SK-N-SH treated with all-trans-retinoic acid at 6 μM for 48 hours (cell line): ENCODE results near the gene CAVIN2.

Experiments used
- ATAC-seq: fragments of 200-7000 bp; cut with Tn5 transposase; 3 replicates; pipeline ENCODE4 v1.9.1; 2020; ENCODE audit warnings: mild to moderate bottlenecking, moderate library complexity
- ARNTL ChIP-seq: fragments of 450-650 bp; formaldehyde crosslinking; IDR thresholded peaks from 2 replicates; pipeline ENCODE4 v1.5.0; 2020; ENCODE audit warnings: low read depth, mild to moderate bottlenecking, moderate library complexity, borderline replicate concordance
- BACH2 ChIP-seq: fragments of 250-450 bp; sonication (Bioruptor Pico); IDR thresholded peaks from 2 replicates; pipeline ENCODE4 v1.9.0; 2021; ENCODE audit warnings: mild to moderate bottlenecking, borderline replicate concordance
- CSDC2 ChIP-seq: fragments of 250-450 bp; sonication (Bioruptor Pico); IDR thresholded peaks from 2 replicates; pipeline ENCODE4 v1.5.0; 2020; ENCODE audit warnings: mild to moderate bottlenecking, moderate library complexity
- CSRNP3 ChIP-seq: fragments of 250-450 bp; sonication (Bioruptor Pico); IDR thresholded peaks from 2 replicates; pipeline ENCODE4 v1.5.1; 2021; ENCODE audit warnings: mild to moderate bottlenecking, moderate library complexity
- ESRRG ChIP-seq: fragments of 250-450 bp; sonication (Bioruptor Pico); IDR thresholded peaks from 2 replicates; pipeline ENCODE4 v1.6.1; 2021; ENCODE audit warnings: mild to moderate bottlenecking
- GLIS3 ChIP-seq: fragments of 250-450 bp; sonication (Bioruptor Pico); IDR thresholded peaks from 2 replicates; pipeline ENCODE4 v1.5.0; 2020; ENCODE audit warnings: mild to moderate bottlenecking, moderate library complexity
- ISL1 ChIP-seq: fragments of 250-450 bp; sonication (Bioruptor Pico); IDR thresholded peaks from 2 replicates; pipeline ENCODE4 v2.1.2; 2022; ENCODE audit warnings: mild to moderate bottlenecking, moderate library complexity
- OSR1 ChIP-seq: fragments of 250-450 bp; sonication (Bioruptor Pico); IDR thresholded peaks from 2 replicates; pipeline ENCODE4 v1.8.0; 2022; ENCODE audit warnings: moderate library complexity, mild to moderate bottlenecking, inconsistent platforms
- PPARA ChIP-seq: fragments of 250-450 bp; sonication (Bioruptor Pico); IDR thresholded peaks from 2 replicates; pipeline ENCODE4 v1.5.0; 2020; ENCODE audit warnings: mild to moderate bottlenecking, borderline replicate concordance
- RARB ChIP-seq: fragments of 250-450 bp; sonication (Bioruptor Pico); IDR thresholded peaks from 2 replicates; pipeline ENCODE4 v1.8.0; 2021; ENCODE audit warnings: mild to moderate bottlenecking, moderate library complexity
- SNAI2 ChIP-seq: fragments of 250-450 bp; sonication (Bioruptor Pico); IDR thresholded peaks from 2 replicates; pipeline ENCODE4 v1.5.0; 2020; ENCODE audit warnings: mild to moderate bottlenecking, moderate library complexity
- TCF4 ChIP-seq: fragments of 250-450 bp; sonication (Bioruptor Pico); IDR thresholded peaks from 2 replicates; pipeline ENCODE4 v1.8.0; 2021; ENCODE audit warnings: mild to moderate bottlenecking, moderate library complexity, borderline replicate concordance
- TOX ChIP-seq: fragments of 250-450 bp; sonication (Bioruptor Pico); IDR thresholded peaks from 2 replicates; pipeline ENCODE4 v1.8.0; 2021; ENCODE audit warnings: mild to moderate bottlenecking, moderate library complexity, borderline replicate concordance
- TSHZ2 ChIP-seq: fragments of 250-450 bp; sonication (Bioruptor Pico); IDR thresholded peaks from 2 replicates; pipeline ENCODE4 v1.5.0; 2020; ENCODE audit warnings: mild to moderate bottlenecking, moderate library complexity
- ZC3H10 ChIP-seq: fragments of 250-450 bp; sonication (Bioruptor Pico); IDR thresholded peaks from 2 replicates; pipeline ENCODE4 v1.5.1; 2021; ENCODE audit warnings: mild to moderate bottlenecking, moderate library complexity
- ZNF565 ChIP-seq: fragments of 450-650 bp; formaldehyde crosslinking; conservative IDR thresholded peaks from 2 replicates; pipeline ENCODE4 v1.5.0; 2020; ENCODE audit warnings: low read depth, mild to moderate bottlenecking, moderate library complexity
- ZNF8 ChIP-seq: fragments of 450-650 bp; formaldehyde crosslinking; IDR thresholded peaks from 2 replicates; pipeline ENCODE4 v1.5.0; 2020; ENCODE audit warnings: mild to moderate bottlenecking, moderate library complexity
- TF ChIP-seq, protein P1 (sequence below): fragments of 250-450 bp; sonication (Bioruptor Pico); IDR thresholded peaks from 2 replicates; pipeline ENCODE4 v1.8.0; 2020; ENCODE audit warnings: mild to moderate bottlenecking, moderate library complexity, borderline replicate concordance
- TF ChIP-seq, protein P2 (sequence below): fragments of 250-450 bp; sonication (Bioruptor Pico); IDR thresholded peaks from 2 replicates; pipeline ENCODE4 v1.8.0; 2021; ENCODE audit warnings: low read depth, mild to moderate bottlenecking, moderate library complexity, borderline replicate concordance
- TF ChIP-seq, protein P3 (sequence below): fragments of 250-450 bp; sonication (Bioruptor Pico); IDR thresholded peaks from 2 replicates; pipeline ENCODE4 v1.5.1; 2020; ENCODE audit warnings: low read depth, mild to moderate bottlenecking, moderate library complexity

CAVIN2 gene

GRCh38 chr2:191815010-191815409 is 31.9 kb downstream of the CAVIN2 start:
- no peak for ATAC-seq
- TF ChIP-seq, protein P1, sequence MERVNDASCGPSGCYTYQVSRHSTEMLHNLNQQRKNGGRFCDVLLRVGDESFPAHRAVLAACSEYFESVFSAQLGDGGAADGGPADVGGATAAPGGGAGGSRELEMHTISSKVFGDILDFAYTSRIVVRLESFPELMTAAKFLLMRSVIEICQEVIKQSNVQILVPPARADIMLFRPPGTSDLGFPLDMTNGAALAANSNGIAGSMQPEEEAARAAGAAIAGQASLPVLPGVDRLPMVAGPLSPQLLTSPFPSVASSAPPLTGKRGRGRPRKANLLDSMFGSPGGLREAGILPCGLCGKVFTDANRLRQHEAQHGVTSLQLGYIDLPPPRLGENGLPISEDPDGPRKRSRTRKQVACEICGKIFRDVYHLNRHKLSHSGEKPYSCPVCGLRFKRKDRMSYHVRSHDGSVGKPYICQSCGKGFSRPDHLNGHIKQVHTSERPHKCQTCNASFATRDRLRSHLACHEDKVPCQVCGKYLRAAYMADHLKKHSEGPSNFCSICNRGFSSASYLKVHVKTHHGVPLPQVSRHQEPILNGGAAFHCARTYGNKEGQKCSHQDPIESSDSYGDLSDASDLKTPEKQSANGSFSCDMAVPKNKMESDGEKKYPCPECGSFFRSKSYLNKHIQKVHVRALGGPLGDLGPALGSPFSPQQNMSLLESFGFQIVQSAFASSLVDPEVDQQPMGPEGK, result no peak
- TF ChIP-seq BACH2 (CRISPR knock-in tag), result no peak
- no peak for TF ChIP-seq CSRNP3 (CRISPR knock-in tag)
- TF ChIP-seq PPARA (CRISPR knock-in tag), result no peak
- no peak for TF ChIP-seq ZC3H10 (CRISPR knock-in tag)
- TF ChIP-seq GLIS3 (CRISPR knock-in tag), result no peak
- no peak for TF ChIP-seq RARB (CRISPR knock-in tag)
- TF ChIP-seq, protein P2, sequence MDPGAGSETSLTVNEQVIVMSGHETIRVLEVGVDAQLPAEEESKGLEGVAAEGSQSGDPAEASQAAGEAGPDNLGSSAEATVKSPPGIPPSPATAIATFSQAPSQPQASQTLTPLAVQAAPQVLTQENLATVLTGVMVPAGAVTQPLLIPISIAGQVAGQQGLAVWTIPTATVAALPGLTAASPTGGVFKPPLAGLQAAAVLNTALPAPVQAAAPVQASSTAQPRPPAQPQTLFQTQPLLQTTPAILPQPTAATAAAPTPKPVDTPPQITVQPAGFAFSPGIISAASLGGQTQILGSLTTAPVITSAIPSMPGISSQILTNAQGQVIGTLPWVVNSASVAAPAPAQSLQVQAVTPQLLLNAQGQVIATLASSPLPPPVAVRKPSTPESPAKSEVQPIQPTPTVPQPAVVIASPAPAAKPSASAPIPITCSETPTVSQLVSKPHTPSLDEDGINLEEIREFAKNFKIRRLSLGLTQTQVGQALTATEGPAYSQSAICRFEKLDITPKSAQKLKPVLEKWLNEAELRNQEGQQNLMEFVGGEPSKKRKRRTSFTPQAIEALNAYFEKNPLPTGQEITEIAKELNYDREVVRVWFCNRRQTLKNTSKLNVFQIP (CRISPR knock-in tag), result no peak
- TF ChIP-seq ESRRG (CRISPR knock-in tag), result no peak
- TF ChIP-seq SNAI2, result no peak
- TF ChIP-seq TCF4, result no peak
- no peak for TF ChIP-seq ARNTL (CRISPR knock-in tag)
- TF ChIP-seq ISL1 (CRISPR knock-in tag), result no peak
- TF ChIP-seq TSHZ2, result no peak
- no peak for TF ChIP-seq OSR1 (CRISPR knock-in tag)
- no peak for TF ChIP-seq ZNF565 (CRISPR knock-in tag)

DNA sequence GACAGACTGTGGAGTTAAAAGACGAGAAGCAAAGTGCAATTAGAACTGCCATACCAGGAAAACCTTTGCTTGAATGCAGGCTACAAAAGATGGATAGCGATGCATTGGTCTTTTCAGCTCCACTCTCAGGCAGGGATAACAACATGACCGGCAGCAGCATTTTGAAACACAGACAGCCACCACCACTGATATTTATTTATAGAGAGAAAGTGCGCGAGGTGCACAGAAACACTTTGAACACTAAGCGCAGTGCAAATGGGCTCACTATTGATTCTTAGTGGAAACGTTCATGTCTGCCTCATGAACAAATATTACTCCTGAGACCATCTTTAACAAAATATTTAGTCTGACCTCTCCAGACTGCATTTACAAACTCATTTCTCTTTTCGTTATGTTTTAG is 32.9 kb downstream of the CAVIN2 start:
- TF ChIP-seq, protein P3, sequence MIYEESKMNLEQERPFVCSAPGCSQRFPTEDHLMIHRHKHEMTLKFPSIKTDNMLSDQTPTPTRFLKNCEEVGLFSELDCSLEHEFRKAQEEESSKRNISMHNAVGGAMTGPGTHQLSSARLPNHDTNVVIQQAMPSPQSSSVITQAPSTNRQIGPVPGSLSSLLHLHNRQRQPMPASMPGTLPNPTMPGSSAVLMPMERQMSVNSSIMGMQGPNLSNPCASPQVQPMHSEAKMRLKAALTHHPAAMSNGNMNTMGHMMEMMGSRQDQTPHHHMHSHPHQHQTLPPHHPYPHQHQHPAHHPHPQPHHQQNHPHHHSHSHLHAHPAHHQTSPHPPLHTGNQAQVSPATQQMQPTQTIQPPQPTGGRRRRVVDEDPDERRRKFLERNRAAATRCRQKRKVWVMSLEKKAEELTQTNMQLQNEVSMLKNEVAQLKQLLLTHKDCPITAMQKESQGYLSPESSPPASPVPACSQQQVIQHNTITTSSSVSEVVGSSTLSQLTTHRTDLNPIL, result no peak
- TF ChIP-seq, protein P2 (CRISPR knock-in tag), result no peak
- TF ChIP-seq BACH2 (CRISPR knock-in tag), result no peak
- TF ChIP-seq ARNTL (CRISPR knock-in tag), result no peak
- no peak for TF ChIP-seq GLIS3 (CRISPR knock-in tag)
- TF ChIP-seq ISL1 (CRISPR knock-in tag), result no peak
- TF ChIP-seq, protein P1, result no peak
- no peak for TF ChIP-seq RARB (CRISPR knock-in tag)
- TF ChIP-seq CSDC2 (CRISPR knock-in tag), result no peak
- TF ChIP-seq ESRRG (CRISPR knock-in tag), result no peak
- no peak for TF ChIP-seq TOX (CRISPR knock-in tag)
- TF ChIP-seq ZNF8, result no peak
- no peak for TF ChIP-seq TSHZ2
- TF ChIP-seq CSRNP3 (CRISPR knock-in tag), result no peak
- no peak for ATAC-seq
